Ectodermal cell (in vitro differentiated cells): ENCODE data around the gene TBC1D24.
"Not testable (repeated sequence)": the region's sequence is repeated elsewhere in the genome, so short reads cannot be mapped to it uniquely, and the experiment has no call there.

ENCODE experiments used
- H3K27ac ChIP-seq: 2 replicates; pipeline ENCODE4 v1.7.0; 2013; ENCODE audit warnings: mild to moderate bottlenecking, low read depth, low read length; ENCODE audit not compliant: insufficient read depth, poor library complexity, severe bottlenecking
- H3K27me3 ChIP-seq: 2 replicates; pipeline ENCODE4 v1.7.0; 2013; ENCODE audit warnings: mild to moderate bottlenecking, low read length; ENCODE audit not compliant: insufficient read depth, control insufficient read depth, poor library complexity, severe bottlenecking
- H3K36me3 ChIP-seq: one replicate; pipeline ENCODE4 v1.7.0; 2013; ENCODE audit warnings: low read length; ENCODE audit not compliant: control insufficient read depth, insufficient read depth
- H3K4me1 ChIP-seq: one replicate; pipeline ENCODE4 v1.7.0; 2013; ENCODE audit warnings: low read length; ENCODE audit not compliant: control insufficient read depth, insufficient read depth
- H3K4me3 ChIP-seq: 2 replicates; pipeline ENCODE4 v1.7.0; 2013; ENCODE audit warnings: low read depth, low read length, control low read depth; ENCODE audit not compliant: insufficient read depth
- H3K9me3 ChIP-seq: 2 replicates; pipeline ENCODE4 v1.7.0; 2013; ENCODE audit warnings: mild to moderate bottlenecking, low read length, moderate library complexity; ENCODE audit not compliant: control insufficient read depth
- WGBS, 2 experiments: methylation state at CpG; one replicate each; pipeline ENCODE4 v1.1.7; 2013; ENCODE audit warnings: missing lambda C conversion rate in 2 of 2; 5-methylcytosine and 5-hydroxymethylcytosine counted together

Gene TBC1D24

DNA sequence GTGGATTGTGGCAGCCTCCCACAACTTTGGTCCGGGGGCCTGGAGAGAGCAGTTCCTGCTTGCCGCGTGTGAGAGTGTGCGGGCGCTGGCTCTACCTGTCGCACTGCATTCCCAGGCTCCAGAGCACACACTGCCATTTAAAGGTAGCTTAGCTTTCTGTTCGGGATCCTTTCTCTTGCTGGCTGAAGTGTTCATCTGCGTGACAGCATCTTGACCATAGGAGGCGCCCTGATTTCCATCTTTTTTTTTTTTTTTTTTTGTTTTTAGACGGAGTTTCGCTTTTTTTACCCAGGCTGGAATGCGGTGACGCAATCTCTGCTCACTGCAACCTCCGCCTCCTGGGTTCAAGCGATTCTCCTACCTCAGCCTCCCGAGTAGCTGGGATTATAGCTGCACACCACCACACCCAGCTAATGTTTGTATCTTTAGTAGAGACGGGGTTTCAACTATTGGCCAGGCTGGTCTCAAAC lies 76.5 kb downstream of the TBC1D24 start:
- not testable (repeated sequence) for H3K4me1 ChIP-seq, H3K27ac ChIP-seq, H3K9me3 ChIP-seq, H3K36me3 ChIP-seq, H3K27me3 ChIP-seq, H3K4me3 ChIP-seq
- WGBS, 2 experiments = 62 to 67% methylated on average over 10 to 12 of the region's 17 CpGs

GRCh38 chr16:2554709-2555425 lies 79.9 kb downstream of the TBC1D24 start:
- not testable (repeated sequence) for H3K9me3 ChIP-seq, H3K36me3 ChIP-seq, H3K27me3 ChIP-seq, H3K4me1 ChIP-seq, H3K4me3 ChIP-seq, H3K27ac ChIP-seq
- no CpG with 5 or more reads among the region's 13 CpGs for WGBS, 2 experiments
